Measurements from ENCODE around the gene CPT1A.
"Not testable (repeated sequence)": the region's sequence is repeated elsewhere in the genome, so short reads cannot be mapped to it uniquely, and the experiment has no call there.

Gene CPT1A

DNA sequence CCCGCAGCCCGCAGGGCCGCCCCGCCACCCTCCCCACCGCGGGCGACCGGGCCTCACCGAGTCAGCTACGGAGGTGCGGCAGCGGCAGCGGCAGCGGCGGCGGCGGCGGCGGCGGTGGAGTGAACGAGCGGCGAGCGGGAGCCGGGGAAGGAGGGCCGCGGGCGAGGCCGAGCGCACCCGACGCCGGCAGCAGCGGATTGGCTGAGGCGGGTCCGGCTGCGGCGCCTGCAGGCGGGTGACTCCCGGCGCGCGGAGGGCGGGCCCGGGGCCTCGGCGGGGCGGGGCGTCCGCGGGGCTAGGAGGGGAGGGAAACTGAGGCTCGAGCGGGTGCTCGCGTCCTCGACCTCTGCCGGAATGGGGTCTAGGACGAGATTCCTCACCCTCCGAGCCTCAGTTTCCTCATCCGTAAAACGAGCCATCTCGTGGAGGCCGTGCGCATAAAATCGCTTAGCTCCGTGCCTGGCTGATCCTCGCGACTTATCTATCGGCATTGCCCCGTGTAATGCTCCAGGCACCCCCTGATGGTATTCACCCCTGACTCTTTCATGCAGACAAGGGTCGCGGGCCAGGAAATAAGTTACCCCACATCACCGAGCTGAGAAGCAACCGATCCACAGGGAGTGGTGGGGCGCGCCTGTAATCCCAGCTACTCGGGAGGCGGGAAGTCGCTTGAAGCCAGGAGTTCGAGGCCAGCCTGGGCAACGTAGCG, at the start of gene CPT1A:
Gene CPT1A (minus strand): TSS at position 199 of the 709 bp plus-strand sequence. CDS start 26,442 bp downstream, outside the sequence.
- DNase-seq: peak; percentile 86

DNA sequence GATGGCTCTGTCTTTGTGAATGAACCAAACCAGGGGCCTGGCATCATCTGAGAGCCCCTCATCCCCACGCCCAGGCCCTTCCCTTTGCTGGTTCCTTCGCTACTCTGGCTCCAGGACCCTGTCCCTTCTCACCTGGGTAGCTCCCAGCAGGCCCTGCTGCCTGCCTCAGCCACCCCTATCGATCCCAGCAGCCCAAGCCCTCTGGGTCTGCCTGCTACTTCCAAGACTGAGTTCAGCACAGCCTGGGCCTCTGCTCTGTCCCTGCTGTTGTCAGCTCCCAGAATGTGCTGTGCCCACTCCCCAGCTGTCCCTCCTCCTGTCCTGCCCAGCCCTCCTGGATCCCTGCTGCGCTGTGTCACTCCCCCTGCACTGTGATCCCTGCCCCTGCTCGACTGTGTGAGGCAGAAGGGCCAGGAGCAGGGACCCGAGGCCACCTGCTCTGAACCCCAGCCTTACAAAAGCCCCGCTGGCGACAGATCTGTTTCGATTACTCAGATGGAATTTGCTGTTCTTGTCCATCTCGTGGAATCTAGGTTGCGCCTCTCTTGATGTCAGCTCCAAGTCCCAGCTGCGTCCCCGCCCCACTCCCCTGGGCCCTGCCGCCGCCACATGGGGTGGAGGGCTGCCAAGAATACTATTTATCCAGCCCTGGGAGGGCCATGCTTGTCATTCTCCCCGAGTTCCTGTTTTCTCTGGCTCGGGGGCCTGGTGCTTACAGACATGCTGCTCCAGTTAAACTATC, 48.9 kb upstream of the CPT1A start:
- DNase-seq: no peak

DNA sequence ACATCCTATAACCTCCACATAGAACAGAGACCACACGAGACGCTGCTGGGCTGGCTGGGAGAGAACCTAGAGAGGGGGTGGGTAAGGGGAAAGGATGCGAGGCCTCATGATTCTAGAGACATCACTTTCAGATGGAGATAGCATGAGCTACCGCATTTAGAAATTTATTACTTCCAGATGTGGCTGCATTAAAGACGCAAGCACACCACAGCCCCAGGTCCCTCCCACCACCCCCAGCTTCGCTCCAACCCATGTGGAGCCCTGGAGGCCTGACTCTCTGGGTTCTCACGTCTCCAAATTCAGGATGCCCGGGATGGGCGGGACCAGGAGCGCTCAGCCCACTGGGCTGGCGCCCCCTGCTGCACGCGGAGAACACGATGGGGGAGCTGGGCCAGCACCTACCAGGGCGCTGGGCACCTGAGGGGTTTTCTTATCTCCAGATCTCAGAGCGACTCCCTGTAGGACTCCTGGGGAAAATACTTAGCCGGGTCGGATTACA, 48.3 kb upstream of the CPT1A start:
- DNase-seq: no peak

DNA sequence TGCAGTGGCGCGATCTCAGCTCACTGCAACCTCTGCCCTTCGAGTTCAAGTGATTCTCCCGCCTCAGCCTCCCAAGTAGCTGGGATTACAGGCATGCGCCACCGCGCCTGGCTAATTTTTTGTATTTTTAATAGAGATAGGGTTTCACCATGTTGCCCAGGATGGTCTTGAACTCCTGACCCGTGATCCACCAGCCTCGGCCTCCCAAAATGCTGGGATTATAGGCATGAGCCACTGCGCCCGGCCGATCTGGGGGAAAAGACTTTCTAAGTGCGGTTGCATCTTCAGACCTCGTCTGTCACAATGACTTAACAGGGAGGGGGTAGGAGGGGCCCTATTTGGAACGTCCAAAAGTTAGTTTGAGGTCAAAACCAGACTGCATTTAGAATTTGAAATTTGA, 43.1 kb upstream of the CPT1A start:
- not testable (repeated sequence) for DNase-seq

DNA sequence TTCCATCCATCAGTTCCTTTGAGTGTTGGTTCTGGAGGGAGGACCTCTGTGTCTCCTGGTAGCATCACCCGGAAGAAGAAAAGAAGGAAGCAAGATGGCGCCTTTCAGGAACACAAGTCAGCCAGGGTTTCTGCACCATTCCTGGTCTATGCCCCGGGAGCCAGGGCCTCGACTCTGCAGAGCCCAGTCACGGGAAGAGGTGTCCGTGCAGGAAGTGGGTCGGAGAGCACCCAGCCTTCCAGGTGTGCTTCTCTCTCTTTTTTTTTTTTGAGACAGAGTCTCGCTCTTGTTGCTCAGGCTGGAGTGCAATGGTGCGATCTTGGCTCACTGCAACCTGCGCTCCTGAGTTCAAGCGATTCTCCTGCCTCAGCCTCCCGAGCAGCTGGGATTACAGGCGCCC, 40.7 kb upstream of the CPT1A start:
- DNase-seq: no peak

DNA sequence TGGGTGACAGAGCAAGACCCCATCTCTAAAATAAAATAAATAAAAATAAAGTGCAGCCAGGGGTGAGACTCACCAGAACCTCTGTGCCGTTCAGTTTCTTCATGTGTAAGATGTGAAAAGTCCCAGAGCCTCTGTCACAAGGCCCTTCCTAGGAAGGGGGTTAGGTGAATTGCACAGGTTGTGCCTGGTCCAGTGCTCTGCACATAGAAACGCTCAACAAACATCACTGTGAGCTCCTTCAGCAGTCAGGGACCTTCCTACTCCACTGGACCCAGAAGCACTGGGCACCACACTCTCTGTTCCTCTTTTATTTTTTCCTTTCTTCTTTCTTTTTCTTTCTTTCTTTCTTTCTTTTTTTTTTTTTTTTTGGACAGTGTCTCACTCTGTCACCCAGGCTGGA, 39.6 kb upstream of the CPT1A start:
- no peak for DNase-seq

DNA sequence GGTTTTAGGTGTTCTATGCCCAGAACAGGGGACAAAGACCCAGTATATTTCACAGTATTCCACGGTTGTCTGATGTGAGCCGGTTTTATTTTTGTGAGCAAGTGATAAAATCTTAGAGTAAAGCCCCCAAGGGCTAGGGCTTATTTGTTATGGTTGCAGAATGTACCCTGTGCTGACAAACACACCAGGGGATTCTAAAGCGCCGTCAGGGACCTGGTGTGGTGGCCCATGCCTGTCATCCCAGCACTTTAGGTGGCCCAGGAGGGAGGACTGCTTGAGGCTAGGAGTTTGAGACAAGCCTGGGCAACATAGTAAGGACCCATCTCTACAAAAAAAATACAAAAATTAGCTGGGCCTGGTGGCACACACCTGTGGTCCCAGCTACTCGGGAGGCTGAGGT, 39.1 kb upstream of the CPT1A start:
- no peak for DNase-seq

DNA sequence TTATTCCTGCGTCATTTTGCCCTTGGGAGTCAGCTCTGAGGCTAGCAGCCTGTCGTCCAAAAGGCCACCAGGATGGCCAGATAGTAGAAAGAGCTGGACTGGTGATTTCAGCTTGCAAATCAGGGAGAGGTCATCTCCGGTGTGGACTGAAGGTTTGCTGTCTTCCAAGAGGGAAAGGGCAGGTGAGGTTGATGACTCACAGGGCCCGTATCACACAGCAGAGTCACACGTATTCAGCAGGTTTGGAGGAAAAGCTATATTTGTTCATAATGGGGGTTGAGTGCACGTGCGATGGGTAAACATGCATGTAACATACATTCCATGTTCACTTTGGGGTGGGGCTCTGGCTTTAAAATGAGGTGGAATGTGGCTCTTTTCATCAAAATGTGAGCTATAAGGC, 36.3 kb upstream of the CPT1A start:
- no peak for DNase-seq

DNA sequence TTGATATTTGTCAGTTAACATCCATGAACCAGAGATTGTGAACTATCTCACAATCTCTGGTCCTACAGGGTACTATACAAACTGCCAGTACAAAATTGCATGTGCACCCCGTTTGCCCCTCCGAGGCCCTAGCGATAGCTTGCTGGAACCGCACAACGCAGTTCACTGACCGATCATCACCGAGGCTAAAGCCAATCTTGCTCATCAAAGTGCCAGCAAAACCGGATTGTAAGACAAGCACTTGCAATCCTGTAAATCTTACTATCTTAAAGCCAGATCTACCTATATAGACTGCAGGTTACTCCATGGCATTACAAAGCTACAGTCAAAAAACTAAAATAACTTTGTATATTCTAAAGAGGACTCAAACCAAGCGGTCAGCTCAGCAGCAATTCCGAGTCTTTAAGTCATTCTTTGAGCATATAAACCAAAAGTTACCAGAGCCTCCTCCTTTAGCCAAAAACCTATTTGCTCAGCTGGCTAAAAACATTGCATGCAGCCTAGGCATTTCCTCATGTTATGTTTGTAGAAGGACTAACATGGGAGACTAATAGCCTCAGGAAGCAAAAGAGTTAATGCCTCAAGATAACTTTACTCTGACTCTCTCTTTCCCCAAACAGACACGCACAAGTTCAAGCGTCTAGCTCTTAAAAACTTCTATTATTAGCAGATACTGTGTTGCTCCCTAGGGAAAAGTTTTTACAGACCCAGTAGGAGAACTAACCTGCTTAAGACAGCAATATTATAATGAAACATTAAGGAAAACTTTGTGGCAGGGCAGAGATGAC, 30.7 kb upstream of the CPT1A start:
- no peak for DNase-seq

DNA sequence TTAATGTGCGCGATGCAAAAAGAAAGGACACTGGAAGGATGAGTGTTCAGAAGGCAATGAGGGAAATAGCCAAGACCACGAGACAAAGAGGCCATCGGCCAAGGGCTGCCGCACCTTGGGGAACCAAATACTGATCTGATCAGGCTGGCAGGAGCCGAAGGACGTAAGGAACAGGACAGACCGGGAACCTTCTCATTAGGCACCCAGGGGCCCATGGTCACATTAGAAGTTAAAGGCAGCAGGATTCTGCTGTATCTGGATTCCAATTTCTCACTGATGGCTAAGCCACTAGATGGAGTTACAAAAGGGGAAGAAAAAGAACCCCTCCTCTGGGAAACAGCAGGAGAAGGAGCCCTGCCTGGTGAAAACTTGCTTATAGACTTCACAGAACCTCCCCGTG, 28.8 kb upstream of the CPT1A start:
- DNase-seq: no peak

DNA sequence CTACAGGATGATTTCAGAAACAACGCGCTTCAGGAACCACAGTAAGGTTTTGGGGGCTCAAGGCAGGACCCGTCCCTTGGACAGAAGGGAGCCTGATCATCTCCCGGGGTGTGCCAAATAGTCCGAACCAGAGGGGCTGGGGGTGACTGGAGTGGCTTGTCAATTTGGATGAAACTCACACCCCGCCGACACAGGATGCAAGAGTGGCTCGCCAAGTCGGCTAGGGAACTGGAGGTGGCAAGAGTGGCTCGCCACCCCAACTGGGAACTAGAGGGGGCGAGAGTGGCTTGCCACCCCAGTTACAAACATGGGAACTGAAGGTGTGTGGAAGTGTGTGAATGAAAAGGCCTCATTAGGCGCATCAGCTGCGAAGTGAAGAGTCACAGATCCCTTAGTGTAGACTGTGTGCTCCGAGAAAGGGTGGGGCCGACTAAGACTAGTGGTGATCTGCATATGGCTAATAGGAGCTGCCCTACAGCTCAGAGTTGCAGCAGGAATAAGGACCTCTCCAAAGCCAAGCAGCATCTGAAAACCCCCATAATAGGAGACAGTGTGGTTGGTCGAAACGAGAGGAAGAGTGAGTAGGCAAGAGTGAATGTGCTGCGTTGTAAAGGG, 26.6 kb upstream of the CPT1A start:
- DNase-seq: no peak

DNA sequence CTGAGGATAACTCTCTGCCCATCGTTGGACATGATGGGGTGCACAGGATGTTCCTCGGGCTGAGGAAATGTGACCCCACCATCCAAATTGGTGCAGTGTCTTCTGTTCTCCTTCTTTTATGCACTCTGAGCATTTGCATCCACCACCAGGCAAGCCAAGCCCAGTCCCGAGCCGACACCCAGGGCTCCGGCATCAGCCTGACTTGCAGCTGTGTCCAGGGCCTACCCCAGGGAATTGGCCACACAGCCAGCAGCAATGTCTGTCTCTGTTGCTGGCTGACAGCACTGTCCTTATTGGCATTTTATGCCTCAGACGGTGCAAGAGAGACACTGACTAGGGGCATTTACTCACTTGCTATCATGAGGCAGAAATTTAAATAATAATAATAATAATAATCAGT, 25.4 kb upstream of the CPT1A start:
- no peak for DNase-seq

DNA sequence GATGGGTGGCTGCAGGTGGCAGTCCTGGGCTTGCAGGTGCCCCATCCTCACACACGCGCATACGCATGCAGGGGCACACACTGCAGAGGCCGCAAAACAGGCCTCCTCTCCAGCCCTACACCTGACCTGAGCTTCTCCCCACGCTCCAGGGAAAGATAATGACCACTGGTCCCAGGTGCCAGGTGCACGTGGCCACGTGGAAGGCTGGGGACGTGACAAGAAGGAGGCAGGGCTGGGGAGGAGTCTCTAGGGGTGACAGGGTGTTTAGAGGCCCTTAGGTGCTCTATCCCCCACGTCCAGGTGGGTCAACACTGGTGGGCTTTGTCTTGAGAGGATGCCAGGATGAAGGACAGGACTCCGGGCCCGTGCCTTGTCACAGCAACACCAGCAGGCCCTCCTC, 23.5 kb upstream of the CPT1A start:
- DNase-seq: no peak

DNA sequence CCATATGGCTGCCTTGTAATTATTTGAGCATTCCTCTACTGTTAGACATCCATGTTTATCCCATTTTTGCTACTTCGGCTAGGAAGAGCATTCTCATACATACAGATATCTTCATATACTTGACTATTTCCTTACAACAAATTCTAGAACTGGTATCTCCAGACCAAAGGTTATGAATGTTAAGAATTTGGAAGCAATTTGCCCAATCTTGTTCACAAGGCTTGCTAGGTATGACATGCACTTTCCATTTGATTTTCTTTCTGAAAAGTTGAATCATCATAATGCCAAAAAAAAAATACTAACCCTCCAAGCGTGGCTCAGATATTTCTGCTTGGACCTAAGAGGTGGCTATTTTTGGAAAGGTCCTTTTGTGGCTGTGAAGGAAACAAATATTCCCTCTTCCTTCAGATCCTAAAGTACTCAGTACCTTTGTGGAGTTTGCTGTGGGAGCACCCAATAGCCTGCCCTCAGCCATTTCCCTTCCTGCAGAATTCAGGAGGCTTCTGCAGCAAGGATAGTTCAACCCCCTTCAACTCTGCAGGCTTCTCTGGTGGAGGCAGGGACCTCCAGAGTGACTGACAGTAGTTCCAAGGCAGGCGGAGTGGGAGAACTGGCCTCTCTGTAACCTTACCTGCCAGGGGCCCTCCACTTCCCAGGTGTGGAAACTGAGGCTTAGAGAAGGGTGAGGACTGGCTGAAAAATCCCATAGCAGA, 22.0 kb upstream of the CPT1A start:
- DNase-seq: no peak

DNA sequence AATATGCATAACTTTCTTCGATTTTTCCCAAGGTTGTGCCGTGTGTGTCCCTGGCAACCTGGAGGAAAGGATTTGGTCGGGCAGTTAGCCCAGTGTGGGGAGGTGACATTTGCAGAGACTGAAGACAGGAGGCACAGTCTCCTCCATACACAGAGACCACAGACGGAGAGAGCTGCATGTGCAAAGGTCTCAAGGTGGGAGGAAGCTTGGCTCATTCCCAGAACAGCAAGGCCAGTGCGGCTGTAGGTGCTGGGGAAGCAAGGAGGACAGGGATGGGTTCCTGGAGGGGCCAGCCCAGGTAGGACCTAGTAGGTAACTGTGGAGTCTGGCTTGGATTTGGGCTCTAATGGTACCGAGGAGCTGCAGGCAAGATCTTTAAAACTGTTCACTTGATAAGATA, 20.7 kb upstream of the CPT1A start:
- no peak for DNase-seq

DNA sequence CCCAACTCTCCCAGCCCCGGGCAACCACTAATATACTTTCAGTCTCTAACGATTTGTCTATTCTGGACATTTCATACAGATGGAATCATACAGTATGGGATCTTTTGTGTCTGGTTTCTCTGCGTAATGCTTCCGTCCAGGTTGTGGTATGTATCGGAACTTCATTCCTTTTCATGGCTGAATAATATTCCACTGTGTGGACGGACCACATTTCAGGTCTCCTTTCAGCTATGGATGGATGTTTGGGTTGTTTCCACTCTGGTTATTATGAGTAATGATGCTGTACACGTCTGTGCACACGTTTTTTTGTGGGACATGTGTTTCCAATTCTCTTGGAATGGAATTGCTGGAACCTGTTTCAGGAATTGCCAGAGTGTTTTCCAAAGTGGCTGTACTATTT, 17.4 kb upstream of the CPT1A start:
- no peak for DNase-seq

DNA sequence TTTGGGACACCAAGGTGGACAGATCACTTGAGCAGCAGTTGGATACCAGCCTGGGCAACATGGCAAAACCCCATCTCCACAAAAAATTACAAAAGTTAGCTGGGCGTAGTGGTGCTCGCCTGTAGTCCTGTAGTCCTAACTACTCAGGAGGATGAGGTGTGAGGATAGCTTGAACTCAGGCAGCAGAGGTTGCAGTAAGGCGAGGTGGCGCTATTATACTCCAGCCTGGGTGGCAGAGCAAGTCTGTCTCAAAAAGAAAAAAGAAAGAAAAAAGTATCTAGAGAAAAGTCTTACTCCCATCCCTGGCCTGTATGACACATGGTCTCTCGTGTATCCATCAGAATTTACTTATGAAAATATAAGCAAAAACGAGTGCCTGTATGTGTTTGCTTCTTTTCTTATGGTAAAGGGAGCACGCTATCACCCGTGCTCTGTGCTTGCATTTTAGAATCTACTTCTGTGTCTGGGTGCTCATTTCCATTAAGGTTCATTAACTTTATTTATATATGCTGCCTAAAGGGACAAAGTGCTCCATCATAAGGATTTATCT, 15.4 kb upstream of the CPT1A start:
- DNase-seq: no peak

DNA sequence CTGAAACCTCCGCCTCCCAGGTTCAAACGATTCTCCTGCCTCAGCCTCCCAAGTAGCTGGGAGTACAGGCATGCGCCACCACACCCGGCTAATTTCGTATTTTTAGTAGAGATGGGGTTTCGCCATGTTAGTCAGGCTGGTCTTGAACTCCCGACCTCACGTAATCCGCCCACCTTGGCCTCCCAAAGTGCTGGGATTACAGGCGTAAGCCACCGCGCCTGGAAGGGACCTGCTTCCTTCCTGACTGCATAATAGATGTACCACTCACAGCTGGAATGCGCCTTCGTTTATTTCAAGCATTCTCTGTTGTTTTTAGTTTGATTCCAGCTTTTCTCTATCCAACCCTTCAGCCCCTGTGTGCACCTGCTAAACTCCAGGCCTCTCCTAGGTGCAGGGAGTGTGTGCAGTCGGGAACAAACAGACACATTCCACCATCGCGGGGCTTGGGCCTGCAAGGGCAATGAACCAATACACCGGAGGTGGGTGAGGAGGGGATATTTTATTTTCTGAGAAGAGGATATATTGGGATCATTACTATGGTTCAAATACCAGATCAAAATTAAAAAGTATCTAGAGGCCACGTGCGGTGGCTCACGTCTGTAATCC, 14.8 kb upstream of the CPT1A start:
- DNase-seq: not testable (repeated sequence)

DNA sequence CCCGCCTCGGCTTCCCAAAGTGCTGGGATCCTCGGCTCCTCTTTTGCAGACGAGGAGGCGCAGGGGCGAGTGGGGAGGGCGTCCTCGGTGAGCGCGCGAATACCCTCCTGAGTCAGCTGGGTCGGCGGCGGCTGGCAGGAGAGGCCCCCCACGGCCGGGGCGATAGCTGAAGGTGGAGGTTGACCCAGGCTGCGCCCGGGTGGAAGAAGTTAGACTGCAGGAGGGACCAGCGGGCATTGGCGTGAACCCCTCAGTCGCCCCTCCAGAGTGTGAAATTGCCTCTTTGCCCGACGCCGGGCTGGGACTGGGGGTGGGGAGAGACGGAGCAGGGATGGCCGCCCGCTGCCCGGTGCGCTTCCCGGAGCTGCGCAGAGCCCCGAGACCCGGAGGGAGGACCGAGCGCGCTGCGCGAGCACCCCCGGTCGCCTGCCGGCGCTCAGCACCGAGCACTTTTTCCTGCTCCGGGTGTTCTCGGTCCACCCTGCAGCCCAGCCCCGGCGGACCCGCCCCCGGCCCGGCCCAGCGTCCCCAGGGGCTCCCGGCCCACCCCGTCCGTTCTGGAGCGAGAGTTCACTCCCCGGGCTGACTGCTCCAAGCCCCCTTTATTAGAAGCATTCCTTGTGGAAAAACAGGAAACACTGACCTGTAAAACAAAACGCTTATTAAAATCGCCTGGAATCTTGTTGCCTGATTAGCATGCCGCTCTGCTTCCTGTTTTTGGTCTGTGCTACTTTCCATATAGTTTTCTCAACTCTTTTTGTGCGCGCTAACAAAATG, 13.7 kb upstream of the CPT1A start:
- DNase-seq: peak; percentile 61

DNA sequence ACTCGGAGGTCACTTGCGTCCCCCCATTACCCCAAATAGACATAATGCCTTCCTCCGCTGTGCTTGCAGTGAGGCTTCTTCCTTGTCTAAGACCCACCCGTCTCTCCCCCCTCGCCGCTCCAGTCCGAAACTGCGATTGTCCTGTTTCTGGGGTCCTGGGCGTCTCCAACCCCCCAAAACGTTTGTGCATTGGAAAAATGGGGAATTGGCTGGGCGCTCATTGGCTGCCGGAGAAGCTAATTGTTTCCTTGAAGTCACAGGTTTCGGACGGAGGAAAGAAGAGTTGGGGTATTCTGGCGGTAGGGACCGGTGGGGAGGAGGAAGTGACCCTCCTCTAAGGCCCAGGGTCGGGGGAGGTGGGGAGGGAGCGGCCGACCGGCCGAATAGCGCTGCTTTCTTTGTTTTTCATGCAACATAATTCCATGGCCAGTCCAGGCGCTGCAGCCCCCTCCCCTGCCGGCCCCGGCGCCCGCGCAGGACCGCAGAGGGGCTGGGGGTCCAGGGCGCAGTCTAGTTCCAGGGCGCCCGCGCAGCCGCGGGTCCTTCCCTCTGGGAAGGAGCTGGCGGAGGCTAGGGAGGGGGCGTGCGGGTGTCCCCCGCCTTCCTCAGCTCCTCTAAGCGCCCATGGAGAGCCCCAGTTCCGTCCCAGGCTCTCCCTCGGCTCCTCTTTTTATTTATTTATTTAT, 12.7 kb upstream of the CPT1A start:
- DNase-seq: no peak
